WERI-Rb-1 (cell line): ENCODE data around the gene PLEKHD1.

Experiments
- DNase-seq: peaks from one replicate; pipeline ENCODE4 v3.0.0-alpha.2; 2020
- H3K27ac ChIP-seq: fragments of 250-450 bp; sonication (Bioruptor Pico); 2 replicates; pipeline ENCODE4 v1.5.1; 2020; ENCODE audit warnings: mild to moderate bottlenecking, moderate library complexity
- H3K27me3 ChIP-seq: fragments of 250-450 bp; sonication (Bioruptor Pico); 2 replicates; pipeline ENCODE4 v1.5.1; 2021; ENCODE audit warnings: mild to moderate bottlenecking, low read depth, moderate library complexity; ENCODE audit not compliant: insufficient read depth, severe bottlenecking
- H3K36me3 ChIP-seq: fragments of 250-450 bp; sonication (Bioruptor Pico); 2 replicates; pipeline ENCODE4 v1.5.1; 2020; ENCODE audit warnings: mild to moderate bottlenecking, moderate library complexity
- H3K4me3 ChIP-seq: 2 replicates; pipeline ENCODE4 v1.5.1; 2011; ENCODE audit warnings: low read depth, mild to moderate bottlenecking, control low read depth, low read length
- H3K9me3 ChIP-seq: fragments of 250-450 bp; sonication (Bioruptor Pico); 2 replicates; pipeline ENCODE4 v1.5.1; 2021; ENCODE audit warnings: mild to moderate bottlenecking, moderate library complexity; ENCODE audit not compliant: severe bottlenecking
- TF ChIP-seq, protein P1 (sequence below): IDR thresholded peaks from 2 replicates; pipeline ENCODE4 v1.5.1; 2011; ENCODE audit warnings: low read depth, mild to moderate bottlenecking, control low read depth, inconsistent platforms, low read length

PLEKHD1 gene

DNA sequence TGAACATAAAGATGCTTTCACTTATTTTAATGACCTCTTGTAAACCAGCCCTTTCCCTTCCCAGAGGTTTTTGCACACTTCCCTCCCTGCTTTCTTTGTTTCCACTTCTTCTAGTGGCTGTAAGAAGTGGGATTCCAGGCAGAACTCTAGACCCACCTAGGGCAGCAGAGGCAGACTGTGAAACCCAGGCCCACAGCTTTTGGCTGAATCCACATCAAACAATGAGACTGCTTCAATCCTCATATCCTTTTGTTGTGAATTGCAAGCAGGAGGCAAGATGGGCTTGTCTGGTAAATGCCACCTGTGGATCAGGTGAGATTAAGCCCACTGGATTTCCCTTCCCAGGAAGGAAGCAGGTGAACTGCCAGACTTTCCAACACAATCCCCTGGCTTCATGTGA is 77.4 kb downstream of the PLEKHD1 start:
- H3K36me3 ChIP-seq = no peaks in the 10 kb centered on the region
- no peak for DNase-seq
- H3K4me3 ChIP-seq = no peak overlapping the region
- TF ChIP-seq, protein P1, sequence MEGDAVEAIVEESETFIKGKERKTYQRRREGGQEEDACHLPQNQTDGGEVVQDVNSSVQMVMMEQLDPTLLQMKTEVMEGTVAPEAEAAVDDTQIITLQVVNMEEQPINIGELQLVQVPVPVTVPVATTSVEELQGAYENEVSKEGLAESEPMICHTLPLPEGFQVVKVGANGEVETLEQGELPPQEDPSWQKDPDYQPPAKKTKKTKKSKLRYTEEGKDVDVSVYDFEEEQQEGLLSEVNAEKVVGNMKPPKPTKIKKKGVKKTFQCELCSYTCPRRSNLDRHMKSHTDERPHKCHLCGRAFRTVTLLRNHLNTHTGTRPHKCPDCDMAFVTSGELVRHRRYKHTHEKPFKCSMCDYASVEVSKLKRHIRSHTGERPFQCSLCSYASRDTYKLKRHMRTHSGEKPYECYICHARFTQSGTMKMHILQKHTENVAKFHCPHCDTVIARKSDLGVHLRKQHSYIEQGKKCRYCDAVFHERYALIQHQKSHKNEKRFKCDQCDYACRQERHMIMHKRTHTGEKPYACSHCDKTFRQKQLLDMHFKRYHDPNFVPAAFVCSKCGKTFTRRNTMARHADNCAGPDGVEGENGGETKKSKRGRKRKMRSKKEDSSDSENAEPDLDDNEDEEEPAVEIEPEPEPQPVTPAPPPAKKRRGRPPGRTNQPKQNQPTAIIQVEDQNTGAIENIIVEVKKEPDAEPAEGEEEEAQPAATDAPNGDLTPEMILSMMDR = no peak
- H3K27me3 ChIP-seq = no peaks in the 10 kb centered on the region
- H3K9me3 ChIP-seq = no peaks in the 10 kb centered on the region
- no peak overlapping the region for H3K27ac ChIP-seq

DNA sequence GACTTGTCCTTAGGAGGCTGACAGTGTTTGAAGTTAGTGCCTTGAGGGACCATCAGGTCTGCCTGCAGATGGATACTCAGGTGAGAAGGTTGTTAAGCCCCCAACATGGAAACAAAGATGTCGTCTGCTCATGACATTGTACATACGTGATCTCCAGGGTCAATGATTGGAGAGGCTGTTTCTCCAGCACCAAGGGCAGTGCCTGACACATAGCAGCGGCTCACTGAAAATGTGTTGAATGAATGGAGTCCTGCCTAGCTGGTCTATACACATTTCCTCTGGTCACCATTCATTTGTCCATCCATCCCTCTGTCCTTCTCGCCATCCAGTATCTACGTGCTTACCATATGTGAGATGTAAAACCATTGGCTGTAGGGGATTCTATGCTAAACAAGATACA is 83.0 kb downstream of the PLEKHD1 start:
- Histone ChIP-seq H3K27me3 (no peaks in the 10 kb centered on the region), H3K27ac (no peak overlapping the region), H3K9me3 (peaks cover 2% of the 10 kb centered on the region), H3K4me3 (no peak overlapping the region), H3K36me3 (peaks cover 1% of the 10 kb centered on the region; the same call in 1 of the 2 replicates)
- DNase-seq = no peak
- TF ChIP-seq, protein P1 = no peak

DNA sequence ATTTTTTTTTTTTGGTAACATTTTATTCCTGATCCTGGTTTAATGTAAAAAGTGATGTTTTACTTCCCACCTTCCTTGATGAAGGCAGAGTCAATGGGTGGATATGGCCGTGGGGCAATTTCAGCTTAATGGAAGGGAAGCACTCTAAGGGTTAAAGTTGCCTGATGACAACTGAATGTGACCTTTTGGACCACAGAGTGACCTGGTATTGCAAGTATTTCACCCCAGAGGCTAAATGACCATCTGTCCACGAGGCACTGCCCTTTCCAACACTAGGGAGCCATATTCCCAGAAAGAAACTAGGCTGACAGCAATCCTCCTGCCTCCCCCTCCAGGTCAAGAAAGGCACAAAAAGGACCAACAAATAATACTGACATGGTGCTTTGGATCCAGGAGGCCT is 85.3 kb downstream of the PLEKHD1 start:
- Histone ChIP-seq H3K36me3 (peaks cover 3% of the 10 kb centered on the region; the same call in 1 of the 2 replicates), H3K27me3 (no peaks in the 10 kb centered on the region), H3K9me3 (peaks cover 2% of the 10 kb centered on the region), H3K4me3 (no peak overlapping the region), H3K27ac (no peak overlapping the region)
- no peak for DNase-seq
- TF ChIP-seq, protein P1 = no peak

DNA sequence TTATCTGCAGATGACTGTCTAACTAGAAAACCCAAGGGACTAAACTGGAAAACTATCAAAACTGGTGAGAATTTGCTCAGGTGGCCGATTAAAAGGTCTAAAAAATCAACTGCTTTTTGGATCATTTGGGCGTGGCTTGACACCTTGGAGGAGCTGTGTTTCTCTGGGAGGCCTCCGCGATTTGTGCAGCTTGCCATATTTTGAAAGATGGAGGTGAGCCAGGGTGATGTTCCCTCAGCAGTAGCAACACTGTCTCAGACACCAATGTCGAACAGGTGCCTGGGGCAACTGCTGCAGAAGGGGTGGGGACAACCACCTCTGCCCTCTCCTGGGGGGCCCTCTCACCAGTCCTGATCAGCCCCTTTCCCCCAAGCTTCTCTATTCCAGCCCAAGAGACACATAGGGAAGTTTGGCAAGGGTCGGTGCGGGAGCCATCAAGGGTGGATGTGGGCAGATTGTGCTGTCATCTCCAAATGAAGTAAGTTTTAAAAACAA is 86.4 kb downstream of the PLEKHD1 start:
- Histone ChIP-seq H3K27me3 (no peaks in the 10 kb centered on the region), H3K4me3 (no peak overlapping the region), H3K9me3 (peaks cover 2% of the 10 kb centered on the region), H3K36me3 (peaks cover 3% of the 10 kb centered on the region; the same call in 1 of the 2 replicates), H3K27ac (no peak overlapping the region)
- TF ChIP-seq, protein P1 = no peak
- DNase-seq = no peak

DNA sequence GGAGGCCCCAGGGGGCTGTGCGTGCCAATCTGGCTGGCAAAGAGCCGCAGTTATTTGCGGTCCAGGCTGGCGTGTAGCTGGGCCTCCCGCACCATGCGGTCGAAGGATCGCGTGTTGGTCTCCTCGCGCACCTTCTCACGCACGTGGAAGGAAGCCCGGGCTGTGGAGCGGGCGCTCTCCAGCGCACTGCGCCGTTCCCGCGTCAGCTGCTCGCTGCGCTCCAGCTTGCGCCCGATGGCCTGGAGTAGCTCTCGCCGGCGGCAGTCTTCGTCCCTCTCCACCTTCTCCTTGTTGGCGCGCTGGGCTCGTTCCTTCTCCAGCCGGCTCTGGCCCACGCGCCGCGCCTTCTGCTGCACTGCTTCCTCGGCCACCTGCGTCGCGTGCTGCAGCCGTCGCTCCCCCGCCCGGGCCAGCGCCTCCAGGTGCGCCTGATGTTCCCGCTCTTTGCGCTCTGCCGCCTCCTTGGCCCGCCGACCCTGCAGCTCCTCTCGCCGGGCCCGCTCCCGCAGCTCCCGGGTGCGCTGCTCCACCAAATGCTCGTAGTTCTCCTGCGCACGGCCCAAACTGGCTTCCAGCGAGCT is 87.0 kb downstream of the PLEKHD1 start:
- TF ChIP-seq, protein P1 = no peak
- no peak for DNase-seq
- Histone ChIP-seq H3K27ac (no peak overlapping the region), H3K9me3 (peaks cover 2% of the 10 kb centered on the region), H3K27me3 (no peaks in the 10 kb centered on the region), H3K4me3 (no peak overlapping the region), H3K36me3 (peaks cover 3% of the 10 kb centered on the region; the same call in 1 of the 2 replicates)
